Measurements from ENCODE around the gene LRPAP1.

DNA sequence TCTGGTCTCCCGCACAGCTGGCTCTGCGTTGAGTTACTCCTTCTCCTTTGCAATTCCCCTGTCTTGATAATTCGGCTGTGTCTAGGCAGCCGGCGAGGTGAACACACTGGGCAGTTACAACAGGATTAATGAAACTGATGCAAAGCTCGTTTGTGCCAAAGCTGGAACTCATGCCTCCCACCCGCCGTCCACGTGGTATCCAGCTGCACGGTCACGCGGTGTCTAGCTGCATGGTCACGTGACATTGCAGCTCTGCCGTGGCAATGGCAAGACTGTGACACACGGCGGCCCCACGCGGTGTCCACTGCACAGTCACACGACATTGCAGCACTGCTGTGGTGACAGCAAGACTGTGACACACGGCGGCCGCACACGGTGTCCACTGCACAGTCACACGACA lies 31.2 kb upstream of the LRPAP1 start:
- no peak for TF ChIP-seq POLR2A (IDR thresholded peaks at IDR 0.05; ENCODE audit: low read length)
- no peak for TF ChIP-seq GATA1 (IDR thresholded peaks at IDR 0.05; ENCODE audit: low read depth, low read length)
